Gastrocnemius medialis (tissue), 4 donors: Measurements from ENCODE around the gene LVRN.

Experiments
- POLR2A ChIP-seq, 2 donors: fragments of 450-650 bp; IDR thresholded peaks; one replicate each; pipeline ENCODE4 v1.6.1; 2017; ENCODE audit warnings: antibody characterized with exemption in 2 of 2, mild to moderate bottlenecking in 2 of 2, moderate library complexity in 2 of 2
- TF ChIP-seq, protein P1 (sequence below), 5 experiments: fragments of 450-650 bp in 3 of 5; fragments of 200-600 bp in 2 of 5; sonication (generic) in 2 of 5; IDR thresholded peaks in 4 of 5; conservative IDR thresholded peaks in 1 of 5; 1 replicate in 4 of 5; 2 replicates in 1 of 5; pipeline ENCODE4 v1.5.1; 2016 to 2019; ENCODE audit warnings: antibody characterized with exemption in 5 of 5, mild to moderate bottlenecking in 3 of 5, moderate library complexity in 3 of 5

DNA sequence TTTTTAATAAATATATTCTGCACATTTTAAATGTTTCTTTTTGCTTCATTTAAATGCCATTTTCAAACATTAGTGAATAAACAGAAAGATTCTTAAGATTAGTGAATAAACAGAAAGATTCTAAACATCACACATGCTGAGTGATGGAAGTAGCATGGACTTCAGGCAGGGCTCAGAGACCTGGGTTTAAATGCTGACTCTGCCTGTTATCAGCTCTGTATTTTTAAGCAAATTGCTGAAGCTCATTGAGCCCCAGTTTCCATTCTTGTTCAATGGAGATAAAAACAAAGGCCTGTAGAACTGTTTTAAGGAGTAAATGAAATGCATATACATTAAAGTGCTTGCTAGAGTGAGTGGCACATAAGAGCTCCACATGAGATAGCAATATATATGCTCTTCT is 8.1 kb upstream of the LVRN start:
- TF ChIP-seq, protein P1, sequence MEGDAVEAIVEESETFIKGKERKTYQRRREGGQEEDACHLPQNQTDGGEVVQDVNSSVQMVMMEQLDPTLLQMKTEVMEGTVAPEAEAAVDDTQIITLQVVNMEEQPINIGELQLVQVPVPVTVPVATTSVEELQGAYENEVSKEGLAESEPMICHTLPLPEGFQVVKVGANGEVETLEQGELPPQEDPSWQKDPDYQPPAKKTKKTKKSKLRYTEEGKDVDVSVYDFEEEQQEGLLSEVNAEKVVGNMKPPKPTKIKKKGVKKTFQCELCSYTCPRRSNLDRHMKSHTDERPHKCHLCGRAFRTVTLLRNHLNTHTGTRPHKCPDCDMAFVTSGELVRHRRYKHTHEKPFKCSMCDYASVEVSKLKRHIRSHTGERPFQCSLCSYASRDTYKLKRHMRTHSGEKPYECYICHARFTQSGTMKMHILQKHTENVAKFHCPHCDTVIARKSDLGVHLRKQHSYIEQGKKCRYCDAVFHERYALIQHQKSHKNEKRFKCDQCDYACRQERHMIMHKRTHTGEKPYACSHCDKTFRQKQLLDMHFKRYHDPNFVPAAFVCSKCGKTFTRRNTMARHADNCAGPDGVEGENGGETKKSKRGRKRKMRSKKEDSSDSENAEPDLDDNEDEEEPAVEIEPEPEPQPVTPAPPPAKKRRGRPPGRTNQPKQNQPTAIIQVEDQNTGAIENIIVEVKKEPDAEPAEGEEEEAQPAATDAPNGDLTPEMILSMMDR (IDR thresholded peaks at IDR 0.05 in 4 of 5, conservative IDR thresholded peaks at IDR 0.05 in 1 of 5) = no peak
- no peak for TF ChIP-seq POLR2A (IDR thresholded peaks at IDR 0.05)
